ENCODE results near the gene USP40. TPM values are rescaled to one million over a fixed set of nuclear protein-coding genes. Genes with fewer than 3 reads are reported as not detected.

The USP40 gene
- polyA plus RNA-seq, 4 donors = 19.3 to 40.9 (median 30.6) TPM

- H3K36me3 ChIP-seq (ENCODE audit: control insufficient read depth in 3 of 3, insufficient read depth in 2 of 3, low read depth in 1 of 3, low read length in 3 of 3) = peaks cover 30 to 87% (median 48%) of the 10 kb centered on the region in 3 donors
- H3K9me3 ChIP-seq (ENCODE audit: control insufficient read depth in 2 of 2, insufficient read depth in 1 of 2, low read depth in 1 of 2, low read length in 1 of 2) = no peaks in the 10 kb centered on the region
- H3K4me3 ChIP-seq (ENCODE audit: low read depth in 1 of 3, low read length in 3 of 3) = no peak overlapping the region
- FAIRE-seq = no peak
- DNase-seq = no peak
- H3K27me3 ChIP-seq (ENCODE audit: control insufficient read depth in 3 of 3, insufficient read depth in 3 of 3, low read length in 3 of 3) = no peaks in the 10 kb centered on the region
- 80 to 91% (median 89%) methylated on average over 10 of the region's 10 CpGs for WGBS, 3 donors
- H3K27ac ChIP-seq (ENCODE audit: low read depth in 1 of 3, low read length in 2 of 3) = no peak overlapping the region
- no peaks in the 10 kb centered on the region for H3K4me1 ChIP-seq (ENCODE audit: control insufficient read depth in 3 of 3, insufficient read depth in 2 of 3, low read depth in 1 of 3, low read length in 2 of 3)
Measured at GRCh38 chr2:233453111-233453915, 113.3 kb downstream of the USP40 start.

- DNase-seq = no peak
- H3K9me3 ChIP-seq (ENCODE audit: control insufficient read depth in 2 of 2, insufficient read depth in 1 of 2, low read depth in 1 of 2, low read length in 1 of 2) = no peaks in the 10 kb centered on the region
- H3K27ac ChIP-seq (ENCODE audit: low read depth in 1 of 3, low read length in 2 of 3) = no peak overlapping the region
- no peaks in the 10 kb centered on the region for H3K27me3 ChIP-seq (ENCODE audit: control insufficient read depth in 3 of 3, insufficient read depth in 3 of 3, low read length in 3 of 3)
- 82 to 87% (median 84%) methylated on average over 9 of the region's 9 CpGs for WGBS, 3 donors
- FAIRE-seq = no peak
- no peak overlapping the region for H3K4me3 ChIP-seq (ENCODE audit: low read depth in 1 of 3, low read length in 3 of 3)
- H3K36me3 ChIP-seq (ENCODE audit: control insufficient read depth in 3 of 3, insufficient read depth in 2 of 3, low read depth in 1 of 3, low read length in 3 of 3) = peaks cover 23 to 87% (median 46%) of the 10 kb centered on the region in 3 donors
- no peaks in the 10 kb centered on the region for H3K4me1 ChIP-seq (ENCODE audit: control insufficient read depth in 3 of 3, insufficient read depth in 2 of 3, low read depth in 1 of 3, low read length in 2 of 3)
Measured at GRCh38 chr2:233451950-233452349, 114.6 kb downstream of the USP40 start.

- no peak overlapping the region for H3K27ac ChIP-seq (ENCODE audit: low read depth in 1 of 3, low read length in 2 of 3)
- H3K4me1 ChIP-seq (ENCODE audit: control insufficient read depth in 3 of 3, insufficient read depth in 2 of 3, low read depth in 1 of 3, low read length in 2 of 3) = no peaks in the 10 kb centered on the region
- no peaks in the 10 kb centered on the region for H3K27me3 ChIP-seq (ENCODE audit: control insufficient read depth in 3 of 3, insufficient read depth in 3 of 3, low read length in 3 of 3)
- WGBS, 3 donors = 94 to 96% (median 95%) methylated on average over 22 of the region's 22 CpGs
- DNase-seq (no peak), FAIRE-seq (no peak)
- H3K4me3 ChIP-seq (ENCODE audit: low read depth in 1 of 3, low read length in 3 of 3) = no peak overlapping the region
- H3K36me3 ChIP-seq (ENCODE audit: control insufficient read depth in 3 of 3, insufficient read depth in 2 of 3, low read depth in 1 of 3, low read length in 3 of 3) = peaks cover 26 to 91% (median 48%) of the 10 kb centered on the region in 3 donors
- no peaks in the 10 kb centered on the region for H3K9me3 ChIP-seq (ENCODE audit: control insufficient read depth in 2 of 2, insufficient read depth in 1 of 2, low read depth in 1 of 2, low read length in 1 of 2)
Measured at GRCh38 chr2:233450864-233451575, 115.6 kb downstream of the USP40 start.

GRCh38 chr2:233449921-233450863, 116.4 kb downstream of the USP40 start:
- H3K27ac ChIP-seq (ENCODE audit: low read depth in 1 of 3, low read length in 2 of 3) = no peak overlapping the region
- FAIRE-seq (no peak), DNase-seq (no peak)
- no peaks in the 10 kb centered on the region for H3K9me3 ChIP-seq (ENCODE audit: control insufficient read depth in 2 of 2, insufficient read depth in 1 of 2, low read depth in 1 of 2, low read length in 1 of 2)
- WGBS, 3 donors = 92 to 95% (median 93%) methylated on average over 32 to 33 of the region's 33 CpGs
- no peak overlapping the region for H3K4me3 ChIP-seq (ENCODE audit: low read depth in 1 of 3, low read length in 3 of 3)
- no peaks in the 10 kb centered on the region for H3K27me3 ChIP-seq (ENCODE audit: control insufficient read depth in 3 of 3, insufficient read depth in 3 of 3, low read length in 3 of 3)
- peaks cover 21 to 94% (median 47%) of the 10 kb centered on the region in 3 donors for H3K36me3 ChIP-seq (ENCODE audit: control insufficient read depth in 3 of 3, insufficient read depth in 2 of 3, low read depth in 1 of 3, low read length in 3 of 3)
- no peaks in the 10 kb centered on the region for H3K4me1 ChIP-seq (ENCODE audit: control insufficient read depth in 3 of 3, insufficient read depth in 2 of 3, low read depth in 1 of 3, low read length in 2 of 3)

- no peak for FAIRE-seq
- WGBS, 3 donors = 75 to 86% (median 86%) methylated on average over 31 of the region's 31 CpGs
- peak in 1 of 2 donors; percentile 52 for DNase-seq
- Histone ChIP-seq H3K9me3 (ENCODE audit: control insufficient read depth in 2 of 2, insufficient read depth in 1 of 2, low read depth in 1 of 2, low read length in 1 of 2) (no peaks in the 10 kb centered on the region), H3K27me3 (ENCODE audit: control insufficient read depth in 3 of 3, insufficient read depth in 3 of 3, low read length in 3 of 3) (no peaks in the 10 kb centered on the region), H3K27ac (ENCODE audit: low read depth in 1 of 3, low read length in 2 of 3) (no peak overlapping the region), H3K4me1 (ENCODE audit: control insufficient read depth in 3 of 3, insufficient read depth in 2 of 3, low read depth in 1 of 3, low read length in 2 of 3) (no peaks in the 10 kb centered on the region), H3K4me3 (ENCODE audit: low read depth in 1 of 3, low read length in 3 of 3) (no peak overlapping the region), H3K36me3 (ENCODE audit: control insufficient read depth in 3 of 3, insufficient read depth in 2 of 3, low read depth in 1 of 3, low read length in 3 of 3) (peaks cover 19 to 95% (median 44%) of the 10 kb centered on the region in 3 donors)
Measured at GRCh38 chr2:233449081-233449901, 117.3 kb downstream of the USP40 start.

GRCh38 chr2:233448575-233448974, 118.0 kb downstream of the USP40 start:
- WGBS, 3 donors = 79 to 93% (median 85%) methylated on average over 4 of the region's 4 CpGs
- Histone ChIP-seq H3K27ac (ENCODE audit: low read depth in 1 of 3, low read length in 2 of 3) (no peak overlapping the region), H3K36me3 (ENCODE audit: control insufficient read depth in 3 of 3, insufficient read depth in 2 of 3, low read depth in 1 of 3, low read length in 3 of 3) (peaks cover 19 to 95% (median 40%) of the 10 kb centered on the region in 3 donors), H3K4me1 (ENCODE audit: control insufficient read depth in 3 of 3, insufficient read depth in 2 of 3, low read depth in 1 of 3, low read length in 2 of 3) (no peaks in the 10 kb centered on the region), H3K9me3 (ENCODE audit: control insufficient read depth in 2 of 2, insufficient read depth in 1 of 2, low read depth in 1 of 2, low read length in 1 of 2) (no peaks in the 10 kb centered on the region), H3K4me3 (ENCODE audit: low read depth in 1 of 3, low read length in 3 of 3) (no peak overlapping the region), H3K27me3 (ENCODE audit: control insufficient read depth in 3 of 3, insufficient read depth in 3 of 3, low read length in 3 of 3) (no peaks in the 10 kb centered on the region)
- no peak for FAIRE-seq
- DNase-seq = peak in 1 of 2 donors; percentile 47

GRCh38 chr2:233448220-233448559, 118.4 kb downstream of the USP40 start:
- Histone ChIP-seq H3K36me3 (ENCODE audit: control insufficient read depth in 3 of 3, insufficient read depth in 2 of 3, low read depth in 1 of 3, low read length in 3 of 3) (peaks cover 19 to 91% (median 39%) of the 10 kb centered on the region in 3 donors), H3K27ac (ENCODE audit: low read depth in 1 of 3, low read length in 2 of 3) (no peak overlapping the region), H3K4me3 (ENCODE audit: low read depth in 1 of 3, low read length in 3 of 3) (no peak overlapping the region), H3K27me3 (ENCODE audit: control insufficient read depth in 3 of 3, insufficient read depth in 3 of 3, low read length in 3 of 3) (no peaks in the 10 kb centered on the region), H3K9me3 (ENCODE audit: control insufficient read depth in 2 of 2, insufficient read depth in 1 of 2, low read depth in 1 of 2, low read length in 1 of 2) (no peaks in the 10 kb centered on the region), H3K4me1 (ENCODE audit: control insufficient read depth in 3 of 3, insufficient read depth in 2 of 3, low read depth in 1 of 3, low read length in 2 of 3) (no peaks in the 10 kb centered on the region)
- no peak for DNase-seq
- no peak for FAIRE-seq
- WGBS, 3 donors = 78 to 84% (median 79%) methylated on average over 11 of the region's 11 CpGs
